SHP77 treated with DMSO at 0.1 percent for 48 hours (cell line): ENCODE measurements around the gene ASPG.

ENCODE experiments used
- DNase-seq: peaks from one replicate; lab custom pipeline; 2025; lab: John Stamatoyannopoulos, UW

The ASPG gene

DNA sequence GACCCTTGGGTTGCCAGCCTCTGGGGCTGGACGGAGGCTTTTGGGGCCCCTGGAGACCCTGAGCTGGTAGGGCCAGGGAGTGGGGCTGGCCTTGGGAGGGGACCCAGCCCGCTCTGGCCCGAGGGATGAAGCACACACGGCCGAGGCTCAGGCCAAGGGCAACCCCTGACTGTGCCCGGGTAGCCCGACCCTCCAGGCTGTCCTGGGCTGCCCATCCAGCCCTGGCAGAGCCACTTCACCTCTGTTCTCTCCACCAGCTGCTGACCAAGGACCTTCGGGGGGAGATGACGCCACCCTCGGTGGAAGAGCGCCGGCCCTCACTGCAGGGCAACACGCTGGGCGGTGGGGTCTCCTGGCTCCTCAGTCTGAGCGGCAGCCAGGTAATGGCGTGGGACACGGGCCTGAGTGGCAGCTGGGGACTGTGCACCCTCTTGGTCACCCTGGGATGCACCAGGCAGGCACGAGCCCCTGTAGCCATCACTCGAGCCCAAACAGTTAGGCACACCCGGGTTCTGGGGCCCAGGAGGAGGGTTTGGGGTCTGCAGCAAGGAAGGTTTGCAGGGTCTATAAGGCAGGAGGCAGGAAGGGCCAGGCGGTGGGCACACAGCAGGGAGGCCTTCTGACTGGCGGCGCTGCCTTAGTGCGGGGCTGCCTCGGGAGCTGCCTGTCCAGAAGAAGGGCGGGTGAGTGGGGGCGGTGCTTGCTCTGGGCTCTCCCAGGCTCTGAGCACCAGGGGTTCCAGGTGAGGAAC lies 19.7 kb downstream of the ASPG start:
- no peak for DNase-seq

- no peak for DNase-seq
These were observed 20.4 kb downstream of the ASPG start for GRCh38 chr14:104105822-104106470.

- no peak for DNase-seq
These were observed 21.0 kb downstream of the ASPG start for GRCh38 chr14:104106471-104106991.

DNA sequence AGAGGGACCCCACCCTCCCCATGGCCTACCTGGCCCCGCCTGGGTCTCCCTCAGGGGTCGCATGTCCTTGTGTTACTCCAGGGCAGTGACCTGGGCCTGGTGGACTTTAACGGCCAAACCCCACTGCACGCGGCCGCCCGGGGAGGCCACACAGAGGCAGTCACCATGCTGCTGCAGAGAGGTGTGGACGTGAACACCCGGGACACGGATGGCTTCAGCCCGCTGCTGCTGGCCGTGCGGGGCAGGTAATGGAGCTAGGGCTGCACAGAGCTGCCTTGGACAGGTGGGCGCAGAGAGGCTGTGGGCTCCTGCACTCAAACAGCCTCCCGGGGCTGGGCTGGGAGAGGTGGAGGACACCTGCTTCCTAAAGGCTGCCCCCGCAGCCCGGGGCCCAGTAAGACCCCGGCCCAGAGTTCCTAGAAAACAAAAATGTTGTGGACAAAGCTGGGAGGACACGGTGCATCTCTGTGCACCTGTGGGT lies 21.6 kb downstream of the ASPG start:
- no peak for DNase-seq

DNA sequence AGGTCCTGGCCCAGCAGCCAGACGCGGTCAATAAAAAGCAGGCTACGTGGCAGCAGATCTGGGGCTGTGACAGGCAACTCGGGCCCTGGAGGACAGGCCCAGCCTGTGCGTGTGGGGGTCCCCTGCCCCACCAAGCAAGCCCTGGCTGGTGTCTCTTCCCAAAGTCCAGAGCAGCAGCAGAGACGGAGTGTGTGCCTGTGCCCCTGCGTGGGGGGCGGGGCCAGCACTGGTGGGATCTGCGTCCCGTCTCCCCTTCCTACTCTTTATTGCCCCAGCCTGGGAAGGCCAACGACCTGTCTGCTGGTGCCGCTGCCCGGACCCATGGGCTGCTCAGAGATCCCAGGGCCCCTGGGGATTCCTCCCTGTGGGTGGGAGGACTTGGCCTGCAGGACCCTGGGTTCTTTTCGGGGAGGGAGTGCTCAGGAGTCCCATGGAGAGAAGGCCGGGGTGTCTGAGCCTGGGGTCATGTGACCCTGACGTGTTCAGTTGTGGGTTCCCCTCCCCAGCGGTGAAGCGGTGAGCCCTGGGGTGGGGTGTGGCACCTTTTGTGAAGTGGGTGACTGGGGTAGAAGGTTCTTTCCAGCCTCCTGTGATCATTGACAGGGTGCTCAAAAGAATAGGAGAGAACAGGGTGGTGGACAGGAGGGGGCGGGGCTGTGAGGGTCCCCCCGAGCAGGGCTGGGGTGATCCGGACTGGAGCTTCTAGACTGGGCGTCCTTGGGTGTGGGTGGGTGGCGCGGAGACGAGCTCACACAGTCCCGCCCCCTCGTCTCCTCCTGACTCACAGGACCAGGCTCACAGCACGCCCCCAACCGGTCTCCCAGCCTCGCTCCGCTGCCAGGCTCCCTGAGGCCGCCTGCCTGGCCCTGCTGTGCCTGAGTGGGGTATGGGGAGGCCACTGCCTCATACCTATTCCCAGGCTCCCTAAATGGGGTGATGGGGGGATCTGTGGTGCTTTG lies 22.4 kb downstream of the ASPG start:
- no peak for DNase-seq

DNA sequence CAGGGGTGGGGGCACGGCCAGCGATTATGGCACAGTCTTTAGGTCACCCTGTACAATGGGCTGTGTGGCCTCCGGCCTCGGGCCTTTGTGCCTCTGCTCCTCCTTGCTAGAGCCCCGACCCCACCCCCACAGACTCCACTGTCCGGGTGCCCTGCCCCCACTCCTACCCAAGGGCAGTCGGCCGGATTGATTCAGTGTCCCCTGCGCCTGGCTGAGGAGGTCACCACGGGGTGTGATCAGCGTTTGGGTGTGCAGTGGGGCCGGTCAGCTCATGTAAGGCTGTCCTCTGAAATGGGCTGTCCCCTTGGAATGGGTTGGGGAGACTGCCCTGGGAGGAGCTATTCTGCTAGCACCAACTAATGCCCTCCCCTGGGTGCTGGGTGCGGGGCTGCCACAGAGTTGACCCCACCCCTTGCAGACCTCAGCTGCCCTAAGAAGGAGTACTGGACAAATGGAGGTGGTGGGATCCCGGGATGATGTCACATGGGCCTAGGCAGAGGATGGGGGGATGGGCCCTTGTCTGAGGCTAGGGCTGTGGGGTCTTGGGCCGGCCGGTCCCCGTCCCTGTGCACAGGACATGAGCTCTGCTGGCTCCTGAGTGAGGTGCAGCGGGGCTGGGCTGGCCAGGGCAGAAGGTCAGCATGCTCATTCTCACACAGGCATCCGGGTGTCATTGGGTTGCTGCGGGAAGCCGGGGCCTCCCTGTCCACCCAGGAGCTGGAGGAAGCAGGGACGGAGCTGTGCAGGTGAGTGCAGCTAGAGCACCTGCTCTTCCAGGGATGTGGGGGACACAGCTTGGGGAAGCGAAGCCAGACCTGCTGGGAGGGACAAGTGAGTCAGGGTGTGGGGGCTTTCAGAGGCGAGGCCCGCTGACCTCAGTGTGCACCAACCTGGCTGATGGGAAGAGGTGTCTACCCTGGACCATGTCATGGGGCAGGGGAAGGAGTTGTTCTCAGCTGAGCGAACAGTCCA lies 23.4 kb downstream of the ASPG start:
- no peak for DNase-seq

DNA sequence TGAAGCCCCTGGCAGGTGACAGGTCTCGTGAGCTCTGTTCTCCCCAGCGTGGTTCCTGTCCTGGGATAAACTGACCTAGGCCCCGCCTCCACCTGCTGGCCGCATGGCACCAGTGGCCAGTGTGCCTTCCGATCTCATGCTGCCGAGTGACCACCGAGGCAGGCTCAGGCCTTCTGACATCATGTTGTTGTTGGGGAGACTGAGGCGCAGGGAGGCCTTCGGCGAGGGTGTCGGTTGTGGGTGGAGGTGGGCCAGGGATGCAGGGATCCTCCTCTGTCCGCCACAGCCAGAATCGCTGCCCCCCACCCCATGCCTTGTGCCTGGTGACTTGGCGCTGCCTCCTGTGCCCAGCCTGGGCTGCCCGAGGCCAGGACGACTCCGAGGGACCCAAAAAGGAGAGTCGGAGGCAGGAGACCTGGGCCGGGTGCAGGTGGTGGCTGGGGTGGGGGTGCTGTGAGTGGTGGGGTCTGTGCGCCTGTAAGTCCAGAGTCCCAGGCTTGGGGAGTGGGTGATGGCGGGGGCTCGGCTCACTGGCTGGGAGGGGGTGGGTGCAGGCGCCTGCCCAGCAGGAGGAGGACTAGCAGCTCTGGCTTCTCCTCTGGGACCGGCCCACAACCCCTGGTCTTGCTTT lies 24.3 kb downstream of the ASPG start:
- DNase-seq: no peak

DNA sequence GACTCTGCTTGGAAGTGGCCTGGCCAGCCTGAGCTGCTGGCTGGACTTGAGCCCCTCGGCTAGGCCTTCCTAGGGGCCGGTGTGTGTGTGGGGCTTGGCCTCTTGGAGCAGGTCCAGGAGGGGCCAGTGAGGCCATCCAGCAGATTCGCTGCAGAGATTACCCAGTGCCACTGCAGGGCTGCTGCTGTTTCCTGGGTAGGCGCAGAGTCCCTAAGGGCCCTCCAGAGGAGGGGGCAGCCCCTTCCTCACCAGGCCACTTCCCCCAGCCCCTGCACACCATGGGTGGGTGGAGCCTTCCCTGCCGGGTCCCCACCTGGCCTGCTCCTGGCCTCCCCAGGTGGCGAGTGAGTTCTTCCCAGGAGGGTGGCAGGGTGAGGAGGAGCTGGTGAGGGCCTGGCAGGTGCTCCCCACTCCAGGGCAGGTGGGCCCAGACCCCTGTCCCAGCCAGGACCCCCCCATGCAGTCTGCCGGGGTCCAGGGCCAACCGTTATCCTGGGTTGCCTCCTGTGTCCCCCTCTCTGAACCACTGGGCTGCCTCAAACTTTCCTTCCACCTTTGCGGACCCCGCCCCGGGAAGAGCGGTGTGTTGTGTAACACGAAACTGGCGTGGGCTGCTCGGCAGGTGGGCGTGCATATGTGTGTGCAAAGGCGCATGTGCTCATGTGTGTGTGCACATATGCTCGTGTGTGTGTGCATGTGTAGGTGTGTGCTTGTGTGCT lies 25.1 kb downstream of the ASPG start:
- DNase-seq: no peak

- no peak for DNase-seq
These were observed 26.0 kb downstream of the ASPG start for GRCh38 chr14:104111301-104112112.

- DNase-seq: no peak
These were observed 26.6 kb downstream of the ASPG start for GRCh38 chr14:104112113-104112505.

DNA sequence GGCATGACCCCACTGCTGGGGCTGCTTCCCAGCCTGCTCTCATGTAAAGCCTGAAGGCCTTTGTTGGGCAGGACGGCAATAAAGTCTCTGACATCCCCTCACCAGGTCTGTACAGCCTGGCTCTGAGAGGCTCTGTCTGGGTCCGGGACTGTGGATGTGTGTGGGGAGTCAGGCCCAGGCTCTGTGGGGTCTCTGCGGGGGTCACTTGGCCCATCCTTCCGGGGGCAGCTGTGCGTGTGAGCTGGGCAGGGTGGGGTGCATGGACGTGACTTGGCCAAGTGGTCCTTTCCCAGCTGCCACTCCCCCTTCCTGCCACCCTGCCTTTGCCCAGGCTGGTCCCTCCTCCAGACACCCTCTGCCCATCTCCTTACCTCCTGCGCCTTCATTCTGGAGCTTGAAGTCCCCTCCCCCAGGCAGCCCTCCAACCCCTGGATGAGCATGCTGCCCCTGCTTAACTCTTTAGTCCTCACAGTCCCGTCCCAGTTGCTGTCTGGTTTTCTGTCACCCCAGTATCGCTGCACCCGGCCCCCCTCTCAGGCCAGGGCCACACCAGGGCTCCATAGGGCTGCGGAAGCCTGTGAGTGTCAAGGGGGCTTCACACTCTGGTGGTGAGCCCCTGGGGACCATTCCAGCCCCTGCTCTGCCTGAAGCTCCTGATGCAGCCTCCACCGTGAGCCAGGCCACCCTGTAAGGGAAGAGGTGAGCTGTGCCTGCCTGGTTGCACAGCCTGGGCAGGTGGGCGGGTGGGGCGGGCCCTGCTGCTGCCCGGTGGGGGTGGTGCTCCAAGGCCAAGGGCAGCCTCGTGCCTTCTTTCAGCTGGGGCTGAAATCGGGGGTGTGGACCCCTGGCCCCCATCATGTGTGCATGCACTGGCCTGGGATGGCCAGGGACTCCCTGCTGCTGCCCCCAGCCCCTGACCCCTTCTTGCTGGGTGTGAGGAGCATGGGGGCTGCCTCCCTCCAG lies 27.4 kb downstream of the ASPG start:
- DNase-seq: no peak

- DNase-seq: no peak
These were observed 28.3 kb downstream of the ASPG start for GRCh38 chr14:104113631-104114420.

GRCh38 chr14:104114421-104115130 lies 29.1 kb downstream of the ASPG start:
- DNase-seq: no peak

DNA sequence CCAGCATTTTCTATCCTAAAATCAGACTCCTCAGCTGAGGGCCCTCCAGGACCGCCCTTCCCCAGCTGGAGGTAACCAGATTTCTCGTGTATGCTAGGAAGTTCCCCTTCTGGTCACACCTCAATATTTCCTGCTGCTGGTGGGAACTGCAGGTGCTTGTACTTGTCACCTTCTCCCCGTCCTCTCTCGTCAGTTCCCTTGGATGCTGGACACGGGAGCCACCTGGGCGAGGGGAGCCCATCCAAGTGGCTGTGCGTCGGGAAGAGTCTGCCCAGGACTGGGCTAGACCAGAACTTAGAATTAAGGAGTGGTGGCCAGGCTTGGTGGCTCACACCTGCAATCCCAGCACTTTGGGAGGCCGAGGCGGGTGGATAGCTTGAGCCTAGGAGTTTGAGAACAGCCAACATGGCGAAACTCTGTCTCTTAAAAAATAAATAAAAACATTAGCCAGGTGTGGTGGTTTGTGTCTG lies 29.7 kb downstream of the ASPG start:
- no peak for DNase-seq

DNA sequence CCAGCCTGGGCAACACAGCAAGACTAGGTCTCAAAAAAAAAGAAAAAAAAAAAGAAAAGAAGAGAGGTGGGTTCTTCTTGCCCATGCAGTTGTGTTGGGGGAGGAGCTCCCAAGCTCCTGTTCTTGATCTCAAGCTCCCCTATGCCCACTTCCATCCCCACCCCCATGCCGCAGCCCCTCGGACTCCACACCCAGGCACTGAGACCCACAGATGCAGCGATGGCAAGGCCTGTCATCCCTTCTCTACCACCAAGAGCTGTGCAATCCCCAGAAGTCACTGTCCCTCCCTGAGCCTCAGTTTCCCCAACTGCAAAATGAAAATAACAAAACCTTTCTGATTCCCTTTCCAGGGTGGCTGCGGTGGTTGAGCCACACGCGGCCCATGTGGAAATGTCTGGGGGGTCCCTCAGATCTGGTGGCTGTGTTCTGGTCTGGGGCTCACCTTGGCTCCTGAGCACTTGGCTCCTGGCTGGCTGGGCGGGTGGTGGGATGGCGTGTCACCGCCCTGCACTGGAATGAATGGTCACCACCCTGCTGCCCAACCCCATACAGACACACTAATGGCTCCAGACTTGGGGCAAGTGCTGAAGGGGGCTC lies 30.3 kb downstream of the ASPG start:
- DNase-seq: no peak

DNA sequence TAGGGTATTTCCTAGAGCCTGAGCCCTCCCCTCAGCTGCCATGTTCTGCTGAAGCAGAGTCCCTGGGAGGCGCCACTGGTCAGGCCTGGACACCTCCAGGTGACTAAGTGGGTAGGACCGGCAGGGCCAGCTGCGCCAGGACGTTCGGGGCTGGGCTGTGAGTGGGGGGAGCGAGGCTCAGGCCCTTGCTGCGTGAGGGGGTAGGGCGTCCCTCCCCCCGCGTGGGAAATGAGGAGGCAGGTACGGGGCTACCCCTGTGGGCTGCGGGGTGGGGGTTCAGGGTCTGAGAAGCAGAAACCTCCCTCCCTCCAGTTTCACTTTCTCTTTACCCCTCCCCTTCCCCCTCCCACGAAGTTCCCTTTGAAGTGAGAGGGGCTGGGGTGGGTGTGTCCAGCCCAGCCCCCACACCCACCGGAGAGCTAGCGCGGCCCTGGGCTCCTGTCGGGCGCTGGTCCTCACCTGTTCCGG lies 30.8 kb downstream of the ASPG start:
- no peak for DNase-seq
